ENCODE results near the gene ARID2.

DNA sequence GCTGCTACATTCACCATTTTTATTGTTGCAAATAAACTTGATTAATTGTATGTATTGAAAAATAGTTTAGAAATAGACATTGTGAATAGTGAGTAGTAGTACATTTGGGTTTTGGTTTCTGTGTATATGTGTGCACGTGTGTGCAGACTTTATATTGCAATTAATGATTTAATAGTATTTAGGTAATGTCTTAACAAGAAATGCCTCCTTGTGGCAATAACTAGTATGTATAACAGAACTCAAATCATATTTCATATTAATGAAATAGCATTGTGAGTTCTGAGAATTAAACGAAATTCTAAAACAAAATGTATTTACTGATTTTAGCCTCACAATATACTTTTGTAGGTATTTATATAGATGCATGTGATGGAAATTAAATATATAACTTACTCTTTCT is 160.8 kb downstream of the ARID2 start:
- no peak for TF ChIP-seq EZH2phosphoT487 (IDR thresholded peaks at IDR 0.05; ENCODE audit: borderline replicate concordance, low read length)
- TF ChIP-seq, protein P1, sequence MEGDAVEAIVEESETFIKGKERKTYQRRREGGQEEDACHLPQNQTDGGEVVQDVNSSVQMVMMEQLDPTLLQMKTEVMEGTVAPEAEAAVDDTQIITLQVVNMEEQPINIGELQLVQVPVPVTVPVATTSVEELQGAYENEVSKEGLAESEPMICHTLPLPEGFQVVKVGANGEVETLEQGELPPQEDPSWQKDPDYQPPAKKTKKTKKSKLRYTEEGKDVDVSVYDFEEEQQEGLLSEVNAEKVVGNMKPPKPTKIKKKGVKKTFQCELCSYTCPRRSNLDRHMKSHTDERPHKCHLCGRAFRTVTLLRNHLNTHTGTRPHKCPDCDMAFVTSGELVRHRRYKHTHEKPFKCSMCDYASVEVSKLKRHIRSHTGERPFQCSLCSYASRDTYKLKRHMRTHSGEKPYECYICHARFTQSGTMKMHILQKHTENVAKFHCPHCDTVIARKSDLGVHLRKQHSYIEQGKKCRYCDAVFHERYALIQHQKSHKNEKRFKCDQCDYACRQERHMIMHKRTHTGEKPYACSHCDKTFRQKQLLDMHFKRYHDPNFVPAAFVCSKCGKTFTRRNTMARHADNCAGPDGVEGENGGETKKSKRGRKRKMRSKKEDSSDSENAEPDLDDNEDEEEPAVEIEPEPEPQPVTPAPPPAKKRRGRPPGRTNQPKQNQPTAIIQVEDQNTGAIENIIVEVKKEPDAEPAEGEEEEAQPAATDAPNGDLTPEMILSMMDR (IDR thresholded peaks at IDR 0.05; ENCODE audit: low read depth, low read length, poor library complexity, severe bottlenecking): no peak

All from DOHH2 (cell line).